ENCODE measurements around the gene PLCE1. TPM values are rescaled to one million over a fixed set of nuclear protein-coding genes. Genes with fewer than 3 reads are reported as not detected.

The PLCE1 gene
- total and polyA plus RNA-seq, 2 of the 13 experiments (the other 11 are each of a cell fraction or from before 2014, with no cell fraction given), result 0.04 TPM; not detected in 1

DNA sequence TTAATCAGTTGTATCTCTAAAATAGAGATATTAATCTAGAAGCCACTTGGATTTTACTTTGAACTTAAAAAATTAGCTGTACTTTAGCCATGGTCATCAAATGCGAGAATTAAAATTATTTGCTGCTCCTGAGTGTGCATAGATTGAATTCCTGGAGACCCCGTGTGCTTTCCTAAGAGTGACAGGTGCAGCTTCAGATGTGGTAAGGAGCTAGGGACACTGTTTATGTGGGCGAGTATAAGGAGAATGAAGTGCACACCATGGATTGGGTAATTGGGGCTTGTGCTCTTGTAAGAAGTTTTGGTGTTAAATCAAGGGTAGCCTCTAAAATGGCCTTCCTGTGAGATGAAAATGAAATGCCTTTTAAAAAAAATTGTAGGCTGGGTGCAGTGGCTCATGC is 9.8 kb downstream of the PLCE1 start:
- Histone ChIP-seq H3K4me3 (replicated peaks in 1 of 3; ENCODE audit: insufficient read depth in 1 of 3, low read depth in 2 of 3, low read length in 3 of 3) (no peak overlapping the region), H3K36me3 (replicated peaks in 1 of 2; ENCODE audit: control insufficient read depth in 1 of 2, insufficient read depth in 2 of 2, low read length in 2 of 2) (no peaks in the 10 kb centered on the region), H3K27me3 (ENCODE audit: control insufficient read depth in 1 of 2, insufficient read depth in 2 of 2, low read length in 2 of 2) (no peaks in the 10 kb centered on the region), H3K4me1 (ENCODE audit: insufficient read depth, low read length) (no peaks in the 10 kb centered on the region), H3K27ac (ENCODE audit: extremely low read length, insufficient read depth, low read length) (no peak overlapping the region), H2AFZ (ENCODE audit: low read length) (no peak overlapping the region), H3K9me3 (ENCODE audit: low read length) (no peaks in the 10 kb centered on the region), H4K20me1 (ENCODE audit: insufficient read depth, low read length) (no peaks in the 10 kb centered on the region), H3K4me2 (ENCODE audit: low read depth, low read length) (no peak overlapping the region), H3K9ac (ENCODE audit: insufficient read depth, low read depth, low read length) (no peak overlapping the region), H3K79me2 (ENCODE audit: insufficient read depth, low read length) (no peaks in the 10 kb centered on the region)
- 38% methylated on average over 3 of the region's 3 CpGs for WGBS (ENCODE audit: low lambda C conversion rate)
- DNase-seq (ENCODE audit: low spot score), result no peak
- intact Hi-C loops (cut with micrococcal nuclease; ENCODE audit: unreplicated experiment), result no loop called here
- BruUV-seq (replicated peaks), result no TSS peak
- in situ Hi-C loops (cut with HindIII; ENCODE audit: extremely low pct_ligation_motif_present, low pct_unique_long_range_greater_than_20kb), result no loop called here
- ChIA-PET CTCF (ENCODE audit: low intra/inter-chr PET ratio, low total read pairs) (no interaction called here), POLR2A (no interaction called here)
- no peak for TF ChIP-seq ZNF616 (CRISPR knock-in tag; IDR thresholded peaks at IDR 0.05; ENCODE audit: low read depth)
- TF ChIP-seq SETDB1 (CRISPR knock-in tag; IDR thresholded peaks at IDR 0.05; ENCODE audit: borderline replicate concordance), result no peak
- TF ChIP-seq ETV6 (CRISPR knock-in tag; conservative IDR thresholded peaks at IDR 0.05), result no peak
- TF ChIP-seq SPEN (CRISPR knock-in tag; IDR thresholded peaks at IDR 0.05; ENCODE audit: low read depth), result no peak
- TF ChIP-seq NCOA2 (CRISPR knock-in tag; IDR thresholded peaks at IDR 0.05), result no peak
- TF ChIP-seq IRF2 (CRISPR knock-in tag; IDR thresholded peaks at IDR 0.05), result no peak
- no peak for TF ChIP-seq NFIB (CRISPR knock-in tag; IDR thresholded peaks at IDR 0.05; ENCODE audit: borderline replicate concordance)
- TF ChIP-seq ZNF30 (CRISPR knock-in tag; IDR thresholded peaks at IDR 0.05), result no peak
- TF ChIP-seq TOPORS (CRISPR knock-in tag; IDR thresholded peaks at IDR 0.05), result no peak
- TF ChIP-seq ZNF670 (CRISPR knock-in tag; IDR thresholded peaks at IDR 0.05; ENCODE audit: borderline replicate concordance), result no peak
- TF ChIP-seq, protein P1, sequence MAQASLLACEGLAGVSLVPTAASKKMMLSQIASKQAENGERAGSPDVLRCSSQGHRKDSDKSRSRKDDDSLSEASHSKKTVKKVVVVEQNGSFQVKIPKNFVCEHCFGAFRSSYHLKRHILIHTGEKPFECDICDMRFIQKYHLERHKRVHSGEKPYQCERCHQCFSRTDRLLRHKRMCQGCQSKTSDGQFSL (CRISPR knock-in tag; IDR thresholded peaks at IDR 0.05), result no peak
- TF ChIP-seq ZBTB7B (CRISPR knock-in tag; IDR thresholded peaks at IDR 0.05), result no peak
- ATAC-seq, result no peak
- no peak for FAIRE-seq
